COLO829 (cell line): Measurements from ENCODE around the gene BTF3L4.
"Not testable (repeated sequence)": the region's sequence is repeated elsewhere in the genome, so short reads cannot be mapped to it uniquely, and the experiment has no call there.

Experiments
- DNase-seq: peaks from one replicate; pipeline ENCODE4 v3.0.0; 2012; ENCODE audit warnings: low spot score

Gene BTF3L4

GRCh38 chr1:52056163-52056936, at the start of gene BTF3L4:
BTF3L4 (plus strand) TSS chr1:52056295; CDS start chr1:52059848, 3,553 bp downstream.
- DNase-seq, result peak; percentile 84

- DNase-seq, result no peak
Observed at GRCh38 chr1:52007215-52008002, 48.7 kb upstream of the BTF3L4 start.

- no peak for DNase-seq
Observed at GRCh38 chr1:52008071-52008809, 47.9 kb upstream of the BTF3L4 start.

- DNase-seq, result no peak
Observed at GRCh38 chr1:52022133-52022532, 34.0 kb upstream of the BTF3L4 start.

GRCh38 chr1:52026278-52026677, 29.8 kb upstream of the BTF3L4 start:
- no peak for DNase-seq

- DNase-seq, result no peak
Observed at GRCh38 chr1:52028328-52028727, 27.8 kb upstream of the BTF3L4 start.

- DNase-seq, result not testable (repeated sequence)
Observed at GRCh38 chr1:52028839-52029238, 27.3 kb upstream of the BTF3L4 start.

- no peak for DNase-seq
Observed at GRCh38 chr1:52032124-52032784, 23.8 kb upstream of the BTF3L4 start.

- peak; percentile 35 for DNase-seq
Observed at GRCh38 chr1:52032785-52033131, 23.3 kb upstream of the BTF3L4 start.

GRCh38 chr1:52033190-52034049, 22.7 kb upstream of the BTF3L4 start, which contains the start of gene KTI12:
KTI12 (minus strand) TSS chr1:52033810; CDS start chr1:52033761, 49 bp downstream.
- DNase-seq, result peak; percentile 82

- no peak for DNase-seq
Observed at GRCh38 chr1:52034050-52034384, 22.1 kb upstream of the BTF3L4 start.

- DNase-seq, result no peak
Observed at GRCh38 chr1:52037402-52037814, 18.7 kb upstream of the BTF3L4 start.

- DNase-seq, result no peak
Observed at GRCh38 chr1:52037909-52038308, 18.2 kb upstream of the BTF3L4 start.

GRCh38 chr1:52041551-52042185, 14.4 kb upstream of the BTF3L4 start:
- no peak for DNase-seq

GRCh38 chr1:52045236-52045635, 10.9 kb upstream of the BTF3L4 start:
- DNase-seq, result no peak

- DNase-seq, result not testable (repeated sequence)
Observed at GRCh38 chr1:52045666-52046195, 10.4 kb upstream of the BTF3L4 start.

- not testable (repeated sequence) for DNase-seq
Observed at GRCh38 chr1:52049337-52049736, 6.8 kb upstream of the BTF3L4 start.

GRCh38 chr1:52053862-52054261, 2.2 kb upstream of the BTF3L4 start:
- no peak for DNase-seq

GRCh38 chr1:52054496-52055065, 1.5 kb upstream of the BTF3L4 start:
- no peak for DNase-seq
